H9 (cell line): ENCODE results near the gene NAP1L3. TPM values are rescaled to one million over a fixed set of nuclear protein-coding genes. Genes with fewer than 3 reads are reported as not detected.

Experiments used
- DNase-seq: peaks from one replicate; pipeline ENCODE4 v3.0.0-alpha.2; 2017
- H2AFZ ChIP-seq: one replicate; pipeline ENCODE4 v1.6.1; 2013; ENCODE audit warnings: mild to moderate bottlenecking, low read length, control low read depth, moderate library complexity
- H2AK5ac ChIP-seq: 2 replicates; pipeline ENCODE4 v1.6.1; 2013; ENCODE audit warnings: low read length, control low read depth, mixed read lengths; ENCODE audit not compliant: insufficient read length
- H2BK120ac ChIP-seq: one replicate; pipeline ENCODE4 v1.6.1; 2013; ENCODE audit warnings: low read depth, mild to moderate bottlenecking, low read length, control low read depth, inconsistent platforms; ENCODE audit not compliant: poor library complexity, severe bottlenecking
- H2BK12ac ChIP-seq: 2 replicates; pipeline ENCODE4 v1.6.1; 2013; ENCODE audit warnings: low read length, control low read depth, mixed read lengths, low read depth; ENCODE audit not compliant: insufficient read length
- H2BK15ac ChIP-seq: 2 replicates; pipeline ENCODE4 v1.6.1; 2013; ENCODE audit warnings: low read depth, low read length, control low read depth
- H2BK20ac ChIP-seq: one replicate; pipeline ENCODE4 v1.6.1; 2013; ENCODE audit warnings: low read depth, mild to moderate bottlenecking, low read length, control low read depth, inconsistent platforms; ENCODE audit not compliant: poor library complexity, severe bottlenecking
- H2BK5ac ChIP-seq: 2 replicates; pipeline ENCODE4 v1.6.1; 2013; ENCODE audit warnings: low read length, control low read depth, mixed read lengths; ENCODE audit not compliant: insufficient read length
- H3K14ac ChIP-seq: 2 replicates; pipeline ENCODE4 v1.6.1; 2013; ENCODE audit warnings: low read length, control low read depth; ENCODE audit not compliant: insufficient read depth
- H3K18ac ChIP-seq: 2 replicates; pipeline ENCODE4 v1.6.1; 2013; ENCODE audit warnings: low read depth, mild to moderate bottlenecking, mixed read lengths, low read length, control low read depth; ENCODE audit not compliant: insufficient read length
- H3K23ac ChIP-seq: 2 replicates; pipeline ENCODE4 v1.6.1; 2013; ENCODE audit warnings: low read length, control low read depth, mixed read lengths, low read depth; ENCODE audit not compliant: insufficient read length
- H3K23me2 ChIP-seq: 2 replicates; pipeline ENCODE4 v1.6.1; 2013; ENCODE audit warnings: low read depth, mild to moderate bottlenecking, mixed read lengths, low read length, control low read depth; ENCODE audit not compliant: insufficient read length, poor library complexity, severe bottlenecking
- H3K27ac ChIP-seq: 2 replicates; pipeline ENCODE4 v1.5.1; 2013; ENCODE audit warnings: low read length, control low read depth, mixed read lengths, low read depth; ENCODE audit not compliant: insufficient read length
- H3K27me3 ChIP-seq: 2 replicates; pipeline ENCODE4 v1.6.1; 2013; ENCODE audit warnings: low read length, control low read depth, inconsistent platforms; ENCODE audit not compliant: insufficient read depth
- H3K4ac ChIP-seq: 2 replicates; pipeline ENCODE4 v1.6.1; 2013; ENCODE audit warnings: low read depth, mild to moderate bottlenecking, control low read depth, inconsistent platforms, low read length, moderate library complexity
- H3K4me1 ChIP-seq: 2 replicates; pipeline ENCODE4 v1.6.1; 2013; ENCODE audit warnings: low read length, control low read depth, inconsistent platforms; ENCODE audit not compliant: insufficient read depth
- H3K4me2 ChIP-seq: 2 replicates; pipeline ENCODE4 v1.6.1; 2013; ENCODE audit warnings: low read length, control low read depth, mixed read lengths; ENCODE audit not compliant: insufficient read length, insufficient read depth
- H3K56ac ChIP-seq: 2 replicates; pipeline ENCODE4 v1.6.1; 2013; ENCODE audit warnings: low read depth, mild to moderate bottlenecking, mixed read lengths, low read length, control low read depth; ENCODE audit not compliant: insufficient read length
- H3K79me1 ChIP-seq: 2 replicates; pipeline ENCODE4 v1.6.1; 2013; ENCODE audit warnings: low read depth, mild to moderate bottlenecking, moderate library complexity, low read length, control low read depth, inconsistent platforms; ENCODE audit not compliant: insufficient read depth, poor library complexity, severe bottlenecking
- H3K79me2 ChIP-seq: 2 replicates; pipeline ENCODE4 v1.6.1; 2013; ENCODE audit warnings: low read length, control low read depth, inconsistent platforms; ENCODE audit not compliant: insufficient read depth
- H3K9ac ChIP-seq: 2 replicates; pipeline ENCODE4 v1.6.1; 2013; ENCODE audit warnings: low read length, control low read depth, mixed read lengths; ENCODE audit not compliant: insufficient read length; ENCODE audit errors: extremely low read depth
- H3K9me3 ChIP-seq: one replicate; pipeline ENCODE4 v1.6.1; 2013; ENCODE audit warnings: low read depth, low read length, inconsistent platforms; ENCODE audit not compliant: control insufficient read depth
- H3T11ph ChIP-seq: one replicate; pipeline ENCODE4 v1.6.1; 2013; ENCODE audit warnings: mild to moderate bottlenecking, low read length, control low read depth, inconsistent platforms
- H4K20me1 ChIP-seq: one replicate; pipeline ENCODE4 v1.6.1; 2013; ENCODE audit not compliant: control insufficient read depth, insufficient read length, insufficient read depth
- H4K5ac ChIP-seq: 2 replicates; pipeline ENCODE4 v1.6.1; 2013; ENCODE audit warnings: low read depth, mild to moderate bottlenecking, mixed read lengths, low read length, control low read depth; ENCODE audit not compliant: insufficient read length
- H4K8ac ChIP-seq: replicated peaks from 2 replicates; pipeline ENCODE4 v1.6.1; 2013; ENCODE audit warnings: low read length, control low read depth, mixed read lengths, low read depth; ENCODE audit not compliant: insufficient read length
- H4K91ac ChIP-seq: 2 replicates; pipeline ENCODE4 v1.6.1; 2013; ENCODE audit warnings: low read depth, mild to moderate bottlenecking, moderate library complexity, mixed read lengths, low read length, control low read depth; ENCODE audit not compliant: insufficient read length
- H3K27ac Mint-ChIP-seq, 3 experiments: 2 replicates in 2 of 3; 3 replicates in 1 of 3; pipeline ENCODE4 v1.8.0; 2020 to 2021; ENCODE audit warnings: mixed read lengths in 3 of 3, mild to moderate bottlenecking in 1 of 3, moderate library complexity in 1 of 3
- H3K27me3 Mint-ChIP-seq: 2 replicates; pipeline ENCODE4 v1.8.0; 2021; ENCODE audit warnings: low read depth, mild to moderate bottlenecking, moderate library complexity, mixed read lengths
- H3K36me3 Mint-ChIP-seq, 3 experiments: 2 replicates in 2 of 3; 3 replicates in 1 of 3; pipeline ENCODE4 v1.8.0; 2020 to 2021; ENCODE audit warnings: low read depth in 3 of 3, mixed read lengths in 3 of 3; ENCODE audit not compliant: insufficient read depth in 1 of 3
- H3K4me1 Mint-ChIP-seq, 2 experiments: 2 replicates each; pipeline ENCODE4 v1.8.0; 2020; ENCODE audit warnings: mixed read lengths in 2 of 2
- H3K4me3 Mint-ChIP-seq, 2 experiments: 2 replicates in 1 of 2; 3 replicates in 1 of 2; pipeline ENCODE4 v1.8.0; 2020 to 2021; ENCODE audit warnings: mild to moderate bottlenecking in 2 of 2, mixed read lengths in 2 of 2, moderate library complexity in 1 of 2
- H3K9me3 Mint-ChIP-seq, 2 experiments: 2 replicates in 1 of 2; 3 replicates in 1 of 2; pipeline ENCODE4 v1.8.0; 2020; ENCODE audit warnings: mild to moderate bottlenecking in 2 of 2, mixed read lengths in 2 of 2, moderate library complexity in 1 of 2
- WGBS: extraction: QIAGEN DNeasy Blood & Tissue Kit; methylation state at CpG from one replicate; pipeline ENCODE4 v1.1.7; 2013; ENCODE audit warnings: missing lambda C conversion rate, low lambda C conversion rate, mixed read lengths; ENCODE audit not compliant: insufficient read length; ENCODE audit errors: extremely low coverage; 5-methylcytosine and 5-hydroxymethylcytosine counted together
- total RNA-seq: library from RNA; stranded (reverse); gene quantifications from 2 replicates; pipeline ENCODE4 v1.2.1, GENCODE V29; 2021
- TF ChIP-seq, protein P1 (sequence below): fragments of 200-600 bp; sonication (generic); conservative IDR thresholded peaks from 3 replicates; pipeline ENCODE4 v1.8.0; 2021; ENCODE audit warnings: antibody characterized with exemption, mild to moderate bottlenecking

NAP1L3 gene
- total RNA-seq, 1 experiment from 2014 or later, result 91.7 TPM

GRCh38 chrX:93695981-93696380, 22.6 kb upstream of the NAP1L3 start:
- H3T11ph ChIP-seq, result no peak overlapping the region
- no CpG with 5 or more reads among the region's 6 CpGs for WGBS
- no peak overlapping the region for H3K4ac ChIP-seq

More at GRCh38 chrX:93695981-93696380, 22.6 kb upstream of the NAP1L3 start:
- Histone ChIP-seq H3K79me1 (no peaks in the 10 kb centered on the region), H2AFZ (no peak overlapping the region), H3K4me1 (no peaks in the 10 kb centered on the region; the same call in 1 of the 2 replicates), H2BK12ac (no peak overlapping the region), H3K18ac (no peak overlapping the region), H3K23me2 (no peaks in the 10 kb centered on the region), H4K20me1 (no peaks in the 10 kb centered on the region), H3K9ac (no peak overlapping the region), H3K56ac (no peak overlapping the region), H3K4me2 (no peak overlapping the region), H3K27me3 (no peaks in the 10 kb centered on the region), H3K14ac (no peak overlapping the region), H4K8ac (no peak overlapping the region), H3K9me3 (no peaks in the 10 kb centered on the region), H3K79me2 (no peaks in the 10 kb centered on the region), H2BK120ac (no peak overlapping the region), H3K27ac (no peak overlapping the region), H4K5ac (no peak overlapping the region), H2BK5ac (no peak overlapping the region), H4K91ac (no peak overlapping the region), H2BK20ac (no peak overlapping the region), H2AK5ac (no peak overlapping the region), H3K23ac (no peak overlapping the region), H2BK15ac (no peak overlapping the region)
- Mint-ChIP-seq H3K9me3 (peaks cover 0 to 2% of the 10 kb centered on the region in 2 experiments; a peak in 1 of 5 replicates), H3K36me3 (peaks cover 0 to 5% (median 0%) of the 10 kb centered on the region in 3 experiments; a peak in 1 of 7 replicates), H3K27ac (no peak overlapping the region; a peak in 1 of 7 replicates), H3K4me3 (no peak overlapping the region), H3K4me1 (peaks cover 9 to 14% of the 10 kb centered on the region in 2 experiments), H3K27me3 (no peaks in the 10 kb centered on the region)
- TF ChIP-seq, protein P1, sequence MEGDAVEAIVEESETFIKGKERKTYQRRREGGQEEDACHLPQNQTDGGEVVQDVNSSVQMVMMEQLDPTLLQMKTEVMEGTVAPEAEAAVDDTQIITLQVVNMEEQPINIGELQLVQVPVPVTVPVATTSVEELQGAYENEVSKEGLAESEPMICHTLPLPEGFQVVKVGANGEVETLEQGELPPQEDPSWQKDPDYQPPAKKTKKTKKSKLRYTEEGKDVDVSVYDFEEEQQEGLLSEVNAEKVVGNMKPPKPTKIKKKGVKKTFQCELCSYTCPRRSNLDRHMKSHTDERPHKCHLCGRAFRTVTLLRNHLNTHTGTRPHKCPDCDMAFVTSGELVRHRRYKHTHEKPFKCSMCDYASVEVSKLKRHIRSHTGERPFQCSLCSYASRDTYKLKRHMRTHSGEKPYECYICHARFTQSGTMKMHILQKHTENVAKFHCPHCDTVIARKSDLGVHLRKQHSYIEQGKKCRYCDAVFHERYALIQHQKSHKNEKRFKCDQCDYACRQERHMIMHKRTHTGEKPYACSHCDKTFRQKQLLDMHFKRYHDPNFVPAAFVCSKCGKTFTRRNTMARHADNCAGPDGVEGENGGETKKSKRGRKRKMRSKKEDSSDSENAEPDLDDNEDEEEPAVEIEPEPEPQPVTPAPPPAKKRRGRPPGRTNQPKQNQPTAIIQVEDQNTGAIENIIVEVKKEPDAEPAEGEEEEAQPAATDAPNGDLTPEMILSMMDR, result no peak
- DNase-seq, result no peak
